Endothelial cell (in vitro differentiated cells): ENCODE data around the gene RELL2. TPM values are rescaled to one million over a fixed set of nuclear protein-coding genes. Genes with fewer than 3 reads are reported as not detected.

ENCODE experiments used
- DNase-seq: peaks from one replicate; pipeline ENCODE4 v3.0.0; 2021; ENCODE audit warnings: low spot score
- H3K27ac Mint-ChIP-seq: one replicate; pipeline ENCODE4 v1.8.0; 2021; ENCODE audit warnings: mixed read lengths, inconsistent platforms; ENCODE audit not compliant: unreplicated experiment
- H3K27me3 Mint-ChIP-seq: one replicate; pipeline ENCODE4 v1.8.0; 2021; ENCODE audit warnings: mild to moderate bottlenecking, moderate library complexity, mixed read lengths, inconsistent platforms; ENCODE audit not compliant: unreplicated experiment
- H3K36me3 Mint-ChIP-seq: one replicate; pipeline ENCODE4 v1.8.0; 2021; ENCODE audit warnings: mild to moderate bottlenecking, low read depth, mixed read lengths, inconsistent platforms; ENCODE audit not compliant: unreplicated experiment
- H3K4me1 Mint-ChIP-seq: one replicate; pipeline ENCODE4 v1.8.0; 2021; ENCODE audit warnings: mild to moderate bottlenecking, mixed read lengths, inconsistent platforms; ENCODE audit not compliant: unreplicated experiment
- H3K4me3 Mint-ChIP-seq: one replicate; pipeline ENCODE4 v1.8.0; 2021; ENCODE audit warnings: mild to moderate bottlenecking, mixed read lengths, inconsistent platforms; ENCODE audit not compliant: unreplicated experiment
- H3K9me3 Mint-ChIP-seq: one replicate; pipeline ENCODE4 v1.8.0; 2021; ENCODE audit warnings: mixed read lengths, inconsistent platforms; ENCODE audit not compliant: unreplicated experiment
- CTCF ChIP-seq: fragments of 200-600 bp; sonication (generic); IDR thresholded peaks from one replicate; pipeline ENCODE4 v1.5.0; 2021; ENCODE audit warnings: antibody characterized with exemption; ENCODE audit not compliant: unreplicated experiment
- total RNA-seq: library from RNA; stranded (reverse); fragmentation: NEBNext Ultra II Directional; extraction: Animal tissue kit (Norgen Biotek cat#: 25700); gene quantifications from one replicate; pipeline ENCODE4 v1.2.1, GENCODE V29; 2021; ENCODE audit not compliant: unreplicated experiment

Gene RELL2
- total RNA-seq, 1 donor from 2014 or later = 17.4 TPM

- Mint-ChIP-seq H3K27me3 (peaks cover 6% of the 10 kb centered on the region), H3K4me1 (peaks cover 32% of the 10 kb centered on the region), H3K27ac (no peak overlapping the region), H3K36me3 (peaks cover 28% of the 10 kb centered on the region), H3K4me3 (no peak overlapping the region), H3K9me3 (no peaks in the 10 kb centered on the region)
- DNase-seq = no peak
- no peak for TF ChIP-seq CTCF
Observed at GRCh38 chr5:141632650-141633049, 4.1 kb upstream of the RELL2 start.

GRCh38 chr5:141633871-141634561 is 2.8 kb upstream of the RELL2 start:
- Mint-ChIP-seq H3K27me3 (peaks cover 6% of the 10 kb centered on the region), H3K36me3 (peaks cover 17% of the 10 kb centered on the region), H3K9me3 (no peaks in the 10 kb centered on the region), H3K4me1 (peaks cover 33% of the 10 kb centered on the region), H3K4me3 (peak overlapping the region; percentile 12), H3K27ac (peak overlapping the region; percentile 18)
- no peak for TF ChIP-seq CTCF
- DNase-seq = no peak

DNA sequence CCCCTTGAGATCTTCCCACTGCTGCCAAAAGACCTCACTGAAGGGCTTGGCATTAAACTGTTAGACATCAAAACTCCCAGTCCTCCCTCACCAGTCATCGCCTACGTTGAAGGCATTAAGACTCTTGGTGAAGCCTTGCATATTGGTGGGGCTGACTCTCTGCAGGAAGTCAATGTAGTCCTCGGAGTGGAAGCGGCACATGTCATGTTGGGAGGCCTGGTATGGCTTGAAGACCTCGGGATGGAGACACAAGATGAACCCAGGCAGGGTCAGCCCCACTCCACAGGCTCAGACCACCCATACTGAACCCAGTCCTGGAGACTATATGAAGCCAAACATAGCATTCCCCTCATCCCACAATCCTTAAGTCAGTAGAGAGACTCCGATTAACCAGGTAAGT is 2.1 kb upstream of the RELL2 start:
- H3K4me3 Mint-ChIP-seq = peak overlapping the region; percentile 61
- peaks cover 35% of the 10 kb centered on the region for H3K4me1 Mint-ChIP-seq
- no peak for TF ChIP-seq CTCF
- H3K36me3 Mint-ChIP-seq = peaks cover 11% of the 10 kb centered on the region
- no peak overlapping the region for H3K27ac Mint-ChIP-seq
- H3K27me3 Mint-ChIP-seq = peaks cover 6% of the 10 kb centered on the region
- DNase-seq = no peak
- no peaks in the 10 kb centered on the region for H3K9me3 Mint-ChIP-seq

GRCh38 chr5:141635646-141636045 is 1.2 kb upstream of the RELL2 start:
- Mint-ChIP-seq H3K4me3 (peak overlapping the region; percentile 95), H3K4me1 (peaks cover 37% of the 10 kb centered on the region), H3K36me3 (peaks cover 6% of the 10 kb centered on the region), H3K9me3 (no peaks in the 10 kb centered on the region), H3K27me3 (peaks cover 6% of the 10 kb centered on the region), H3K27ac (peak overlapping the region; percentile 86)
- no peak for TF ChIP-seq CTCF
- DNase-seq = no peak

- no peak for DNase-seq
- Mint-ChIP-seq H3K4me1 (peaks cover 42% of the 10 kb centered on the region), H3K4me3 (peak overlapping the region; percentile 95), H3K27me3 (peaks cover 6% of the 10 kb centered on the region), H3K36me3 (peaks cover 6% of the 10 kb centered on the region), H3K9me3 (no peaks in the 10 kb centered on the region), H3K27ac (peak overlapping the region; percentile 86)
- no peak for TF ChIP-seq CTCF
Observed at GRCh38 chr5:141636106-141636412, 738 bp upstream of the RELL2 start.
